Upper lobe of left lung (tissue), 6 donors: ENCODE results near the gene NHSL2. TPM values are rescaled to one million over a fixed set of nuclear protein-coding genes. Genes with fewer than 3 reads are reported as not detected.

Source experiments
- ATAC-seq, 2 donors: fragments of 200-7000 bp; cut with Tn5 transposase; one replicate each; pipeline ENCODE4 v1.9.1; 2022; ENCODE audit warnings: mild to moderate bottlenecking in 2 of 2, moderate library complexity in 2 of 2; ENCODE audit not compliant: low FRiP score in 2 of 2
- DNase-seq, 2 donors: peaks; one replicate each; pipeline ENCODE4 v3.0.0-alpha.2; 2019 to 2020
- H3K27ac ChIP-seq, 4 donors: fragments of 200-600 bp; sonication (generic); one replicate each; pipeline ENCODE4 v1.5.1; 2016 to 2019
- H3K27me3 ChIP-seq, 4 donors: fragments of 200-600 bp; sonication (generic); one replicate each; pipeline ENCODE4 v1.5.1; 2017 to 2019
- H3K36me3 ChIP-seq, 4 donors: fragments of 200-600 bp; sonication (generic); one replicate each; pipeline ENCODE4 v1.5.1; 2016 to 2019
- H3K4me1 ChIP-seq, 4 donors: fragments of 200-600 bp; sonication (generic); one replicate each; pipeline ENCODE4 v1.5.1; 2018 to 2019
- H3K4me3 ChIP-seq, 4 donors: fragments of 200-600 bp; sonication (generic); one replicate each; pipeline ENCODE4 v1.5.1; 2017 to 2019; ENCODE audit warnings: mild to moderate bottlenecking in 2 of 4, moderate library complexity in 1 of 4
- H3K9me3 ChIP-seq, 4 donors: fragments of 200-600 bp; sonication (generic); one replicate each; pipeline ENCODE4 v1.5.1; 2018 to 2019
- CTCF ChIP-seq, 6 experiments: fragments of 450-650 bp in 4 of 6; fragments of 200-600 bp in 2 of 6; sonication (generic) in 2 of 6; IDR thresholded peaks; one replicate each; pipeline ENCODE4 v1.5.1; 2016 to 2019; ENCODE audit warnings: antibody characterized with exemption in 6 of 6
- EP300 ChIP-seq, 4 donors: sonication (generic); formaldehyde crosslinking; IDR thresholded peaks; one replicate each; pipeline ENCODE4 v1.5.1; 2017; ENCODE audit warnings: antibody characterized with exemption in 4 of 4, control low read depth in 2 of 4
- POLR2A ChIP-seq, 4 donors: fragments of 450-650 bp; IDR thresholded peaks; one replicate each; pipeline ENCODE4 v1.5.1; 2016 to 2017; ENCODE audit warnings: antibody characterized with exemption in 4 of 4, mild to moderate bottlenecking in 2 of 4
- POLR2AphosphoS5 ChIP-seq, 2 donors: sonication (generic); formaldehyde crosslinking; IDR thresholded peaks; one replicate each; pipeline ENCODE4 v1.5.1; 2017; ENCODE audit warnings: antibody characterized with exemption in 2 of 2
- WGBS, 2 donors: methylation state at CpG; one replicate each; pipeline ENCODE4 v1.1.5; 2017 to 2018; 5-methylcytosine and 5-hydroxymethylcytosine counted together
- total RNA-seq, 6 donors: library from RNA; depleted of rRNA in 4 of 6; stranded (reverse); fragments of >200 nt in 4 of 6; gene quantifications; one replicate each; pipeline versions ENCODE4 v1.1.0 to v1.2.1, GENCODE V29; 2016 to 2021
- donor health status: DM: no; HTN: no; CAD: no; lungs with moderate emphysema.
- donor health status: DM: no; HTN: yes; CAD: no; lungs with severe emphysema.

NHSL2 gene
- total RNA-seq, 6 donors from 2014 or later: 5.8 to 18.3 (median 9.9) TPM

- DNase-seq (no peak), ATAC-seq (no peak)
- H3K9me3 ChIP-seq: no peaks in the 10 kb centered on the region
- peaks cover 0 to 12% (median 6%) of the 10 kb centered on the region in 4 donors for H3K4me1 ChIP-seq
- TF ChIP-seq CTCF (IDR thresholded peaks at IDR 0.05) (no peak), EP300 (IDR thresholded peaks at IDR 0.05) (no peak), POLR2AphosphoS5 (IDR thresholded peaks at IDR 0.05) (no peak), POLR2A (IDR thresholded peaks at IDR 0.05) (no peak)
- no peaks in the 10 kb centered on the region for H3K36me3 ChIP-seq
- no peak overlapping the region for H3K4me3 ChIP-seq
- WGBS, 2 donors: 92 to 100% methylated on average over 1 of the region's 1 CpG
- no peaks in the 10 kb centered on the region for H3K27me3 ChIP-seq
- H3K27ac ChIP-seq: no peak overlapping the region
These were observed 163.0 kb downstream of the NHSL2 start for GRCh38 chrX:72073633-72074032.

GRCh38 chrX:72078411-72078810, 167.8 kb downstream of the NHSL2 start:
- DNase-seq: no peak
- no peak for ATAC-seq
- no peak overlapping the region for H3K27ac ChIP-seq
- H3K27me3 ChIP-seq: no peaks in the 10 kb centered on the region
- no peaks in the 10 kb centered on the region for H3K36me3 ChIP-seq
- no peak overlapping the region for H3K4me3 ChIP-seq
- TF ChIP-seq POLR2AphosphoS5 (IDR thresholded peaks at IDR 0.05) (no peak), CTCF (IDR thresholded peaks at IDR 0.05) (no peak), POLR2A (IDR thresholded peaks at IDR 0.05) (no peak), EP300 (IDR thresholded peaks at IDR 0.05) (no peak)
- H3K4me1 ChIP-seq: peaks cover 0 to 21% (median 3%) of the 10 kb centered on the region in 4 donors
- no peaks in the 10 kb centered on the region for H3K9me3 ChIP-seq
- 40 to 49% methylated on average over 4 of the region's 4 CpGs for WGBS, 2 donors

DNA sequence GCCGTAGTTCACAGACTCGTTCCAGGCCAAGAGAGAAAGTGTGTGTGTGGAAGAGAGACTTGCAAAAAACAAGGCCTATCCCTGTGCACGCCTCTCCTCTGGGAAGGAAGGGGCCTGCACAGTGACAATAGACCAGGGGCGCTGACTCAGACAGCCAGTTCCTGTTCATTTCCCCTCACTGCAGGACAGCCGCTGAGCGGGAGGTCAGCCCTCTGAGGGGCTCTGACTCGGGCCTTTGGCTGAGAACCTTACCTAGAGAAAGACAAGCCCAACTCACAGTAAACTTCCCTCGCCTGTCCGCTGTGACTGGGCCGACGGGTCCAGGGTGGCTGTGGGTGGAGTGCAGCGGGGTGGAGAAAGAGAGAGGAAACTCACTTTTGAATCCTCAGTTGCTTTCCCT, 169.0 kb downstream of the NHSL2 start:
- Histone ChIP-seq H3K9me3 (no peaks in the 10 kb centered on the region), H3K27me3 (no peaks in the 10 kb centered on the region), H3K4me3 (peak overlapping the region in 2 of 4 donors; percentile 27 to 32), H3K27ac (peak overlapping the region; percentile 44 to 78 (median 70)), H3K36me3 (no peaks in the 10 kb centered on the region), H3K4me1 (peaks cover 0 to 21% (median 3%) of the 10 kb centered on the region in 4 donors)
- 48% methylated on average over 12 of the region's 12 CpGs; no CpG with 5 or more reads in 1 of the 2 donors for WGBS, 2 donors
- TF ChIP-seq EP300 (IDR thresholded peaks at IDR 0.05): no peak
- peak in 1 of 4 donors; percentile 17 for TF ChIP-seq POLR2A (IDR thresholded peaks at IDR 0.05)
- TF ChIP-seq POLR2AphosphoS5 (IDR thresholded peaks at IDR 0.05): no peak
- TF ChIP-seq CTCF (IDR thresholded peaks at IDR 0.05): no peak
- ATAC-seq: peak; percentile 43 to 69
- DNase-seq: peak in 1 of 2 donors; percentile 52

GRCh38 chrX:72080150-72080549, 169.5 kb downstream of the NHSL2 start:
- Histone ChIP-seq H3K27me3 (no peaks in the 10 kb centered on the region), H3K4me3 (peak overlapping the region in 2 of 4 donors; percentile 27 to 32), H3K36me3 (no peaks in the 10 kb centered on the region), H3K27ac (peak overlapping the region; percentile 44 to 78 (median 70)), H3K9me3 (no peaks in the 10 kb centered on the region), H3K4me1 (peaks cover 0 to 21% (median 3%) of the 10 kb centered on the region in 4 donors)
- 54 to 60% methylated on average over 1 to 7 of the region's 7 CpGs for WGBS, 2 donors
- DNase-seq (no peak), ATAC-seq (peak in 1 of 2 donors; percentile 46)
- TF ChIP-seq POLR2AphosphoS5 (IDR thresholded peaks at IDR 0.05): no peak
- no peak for TF ChIP-seq CTCF (IDR thresholded peaks at IDR 0.05)
- no peak for TF ChIP-seq POLR2A (IDR thresholded peaks at IDR 0.05)
- TF ChIP-seq EP300 (IDR thresholded peaks at IDR 0.05): no peak

DNA sequence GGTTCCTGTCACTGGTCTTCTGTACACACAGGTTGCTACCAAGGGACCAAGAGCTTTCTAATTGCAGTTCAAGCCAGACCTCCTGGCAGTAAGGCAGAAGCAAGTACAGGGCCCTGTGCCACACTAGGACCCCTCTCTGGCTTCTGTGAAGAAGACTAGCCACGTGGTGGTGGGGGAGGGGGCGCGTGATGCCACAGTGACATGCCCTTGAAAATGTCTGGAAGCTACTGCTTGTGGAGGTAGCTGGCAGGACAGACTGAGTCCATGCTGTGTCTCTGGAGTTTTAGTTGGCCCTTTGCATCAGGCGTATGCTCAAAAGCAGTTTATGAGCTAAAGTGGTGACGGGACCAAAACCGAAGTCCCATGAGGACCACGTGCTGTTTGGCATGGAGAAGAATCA, 170.2 kb downstream of the NHSL2 start:
- no peak for ATAC-seq
- WGBS, 2 donors: 72 to 100% methylated on average over 4 to 7 of the region's 7 CpGs
- peak overlapping the region in 2 of 4 donors; percentile 4 to 32 for H3K4me3 ChIP-seq
- H3K36me3 ChIP-seq: no peaks in the 10 kb centered on the region
- peaks cover 0 to 21% (median 3%) of the 10 kb centered on the region in 4 donors for H3K4me1 ChIP-seq
- no peaks in the 10 kb centered on the region for H3K27me3 ChIP-seq
- TF ChIP-seq POLR2A (IDR thresholded peaks at IDR 0.05): no peak
- no peak for TF ChIP-seq CTCF (IDR thresholded peaks at IDR 0.05)
- no peak for TF ChIP-seq EP300 (IDR thresholded peaks at IDR 0.05)
- TF ChIP-seq POLR2AphosphoS5 (IDR thresholded peaks at IDR 0.05): no peak
- H3K9me3 ChIP-seq: no peaks in the 10 kb centered on the region
- no peak for DNase-seq
- no peak overlapping the region for H3K27ac ChIP-seq
